HG03095 (cell line): ENCODE measurements around the gene CLBA1.
"Not testable (repeated sequence)": the region's sequence is repeated elsewhere in the genome, so short reads cannot be mapped to it uniquely, and the experiment has no call there.

Experiments used
- ATAC-seq: cut with Tn5 transposase; IDR thresholded peaks from one replicate; pipeline ENCODE4 v1.9.1; 2021; ENCODE audit warnings: moderate library complexity; ENCODE audit not compliant: unreplicated experiment

CLBA1 gene

DNA sequence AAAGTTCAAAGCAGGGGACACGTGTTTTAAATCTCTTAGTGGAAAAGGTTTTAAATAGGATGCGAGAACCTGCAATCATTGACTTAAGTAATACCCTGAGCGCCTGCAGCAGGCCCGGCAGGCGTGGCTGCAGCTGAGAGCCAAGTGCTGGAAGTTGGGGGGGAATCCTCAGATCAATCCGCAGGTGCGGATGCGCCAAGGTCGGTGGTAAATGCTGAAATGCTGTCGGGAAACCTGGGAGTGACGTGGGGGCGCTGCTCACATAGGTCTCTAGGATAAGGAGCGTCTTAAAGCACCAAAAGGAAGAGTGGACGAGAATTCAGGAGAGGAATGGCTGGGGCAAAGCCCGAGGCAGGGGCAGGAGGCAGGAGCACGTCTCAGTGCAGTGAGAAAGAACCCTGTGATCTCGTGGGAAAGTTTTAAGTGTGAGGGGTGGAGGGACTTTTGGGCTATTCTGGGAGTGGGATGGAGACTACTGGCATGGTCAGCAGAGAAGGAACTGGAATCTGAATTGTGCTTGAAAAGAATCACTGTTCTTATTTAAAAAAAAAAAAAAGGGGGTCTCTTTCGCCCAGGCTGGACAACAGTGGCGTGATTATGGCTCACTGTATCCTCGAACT is 36.2 kb downstream of the CLBA1 start:
- ATAC-seq, result no peak

DNA sequence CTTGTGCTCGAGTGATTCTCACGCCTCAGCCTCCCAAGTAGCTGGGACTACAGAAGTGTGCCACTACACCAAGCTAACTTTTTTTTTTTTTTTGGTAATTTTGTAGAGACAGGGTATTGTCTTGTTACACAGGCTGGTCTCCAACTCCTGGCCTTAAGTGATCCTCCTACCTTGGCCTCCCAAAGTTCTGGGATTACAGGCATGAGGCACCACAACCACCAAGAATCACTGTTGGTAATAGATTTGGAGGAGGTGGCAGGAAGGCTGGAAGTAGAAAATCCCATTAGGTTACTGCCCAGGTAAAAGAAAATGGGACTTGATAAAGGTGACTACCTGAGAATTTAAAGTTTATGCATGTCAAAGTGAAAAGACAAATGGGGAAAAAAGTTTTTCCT is 36.7 kb downstream of the CLBA1 start:
- ATAC-seq, result no peak

DNA sequence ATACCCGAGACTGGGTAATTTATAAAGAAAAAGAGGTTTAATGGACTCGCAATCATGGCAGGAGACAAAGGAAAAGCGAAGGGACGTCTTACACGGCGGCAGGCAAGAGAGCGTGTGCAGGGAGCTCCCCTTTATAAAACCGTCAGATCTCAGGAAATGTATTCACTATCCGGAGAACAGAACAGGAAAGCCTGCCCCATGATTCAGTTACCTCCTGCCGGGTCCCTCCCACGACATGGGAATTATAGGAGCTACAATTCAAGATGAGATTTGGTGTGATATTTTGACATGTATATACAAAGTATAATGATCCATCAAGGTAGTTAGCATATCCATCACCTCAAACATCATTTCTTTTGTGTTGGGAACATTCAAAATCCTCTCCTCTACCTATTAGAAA is 37.6 kb downstream of the CLBA1 start:
- no peak for ATAC-seq

DNA sequence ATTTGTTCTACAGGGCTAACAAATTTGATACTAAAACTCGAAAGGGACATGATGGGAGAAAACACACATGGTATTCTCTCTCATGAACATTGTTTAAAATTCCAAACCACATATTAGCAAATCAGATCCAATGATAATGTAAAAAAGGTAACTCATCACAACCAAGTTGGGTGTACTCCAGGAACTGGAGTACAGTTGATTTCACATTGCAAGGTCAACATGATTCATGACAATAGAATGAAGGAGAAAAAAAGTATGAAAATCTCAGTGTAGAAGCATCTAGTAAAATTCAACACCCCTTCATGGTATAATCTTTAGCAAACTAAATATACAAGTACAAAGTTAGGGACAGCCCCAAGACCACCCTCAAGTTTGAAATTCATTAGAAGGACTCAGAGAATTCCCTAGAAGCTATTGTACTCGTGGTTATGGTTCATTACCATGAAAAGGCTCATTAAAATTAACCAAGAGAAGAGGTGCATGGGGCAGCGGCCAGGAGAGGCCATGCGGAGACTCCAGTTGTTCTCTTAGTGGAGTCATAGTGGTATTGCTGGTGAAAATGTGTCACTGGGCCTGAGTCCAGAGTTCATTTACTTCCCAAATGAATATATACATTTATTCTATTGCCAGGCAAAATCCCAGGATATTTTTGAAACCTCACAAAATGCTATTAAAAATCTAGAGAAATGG is 38.3 kb downstream of the CLBA1 start:
- ATAC-seq, result no peak

DNA sequence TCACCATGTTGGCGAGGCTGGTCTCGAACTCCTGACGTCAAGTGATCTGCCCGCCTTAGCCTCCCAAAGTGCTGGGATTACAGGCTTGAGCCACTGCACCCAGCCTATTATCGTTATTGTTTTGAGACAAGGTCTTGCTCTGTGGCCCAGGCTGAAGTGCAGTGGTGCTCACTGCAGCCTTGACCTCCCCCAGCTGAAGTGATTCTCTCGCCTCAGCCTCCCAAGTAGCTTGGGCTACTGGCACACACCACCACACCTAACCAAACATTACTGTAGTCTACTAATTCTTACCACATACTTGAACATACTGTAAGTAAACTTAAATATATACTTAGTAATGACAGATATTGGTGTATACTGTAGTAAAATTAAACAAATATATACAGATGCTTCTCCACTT is 39.8 kb downstream of the CLBA1 start:
- no peak for ATAC-seq

DNA sequence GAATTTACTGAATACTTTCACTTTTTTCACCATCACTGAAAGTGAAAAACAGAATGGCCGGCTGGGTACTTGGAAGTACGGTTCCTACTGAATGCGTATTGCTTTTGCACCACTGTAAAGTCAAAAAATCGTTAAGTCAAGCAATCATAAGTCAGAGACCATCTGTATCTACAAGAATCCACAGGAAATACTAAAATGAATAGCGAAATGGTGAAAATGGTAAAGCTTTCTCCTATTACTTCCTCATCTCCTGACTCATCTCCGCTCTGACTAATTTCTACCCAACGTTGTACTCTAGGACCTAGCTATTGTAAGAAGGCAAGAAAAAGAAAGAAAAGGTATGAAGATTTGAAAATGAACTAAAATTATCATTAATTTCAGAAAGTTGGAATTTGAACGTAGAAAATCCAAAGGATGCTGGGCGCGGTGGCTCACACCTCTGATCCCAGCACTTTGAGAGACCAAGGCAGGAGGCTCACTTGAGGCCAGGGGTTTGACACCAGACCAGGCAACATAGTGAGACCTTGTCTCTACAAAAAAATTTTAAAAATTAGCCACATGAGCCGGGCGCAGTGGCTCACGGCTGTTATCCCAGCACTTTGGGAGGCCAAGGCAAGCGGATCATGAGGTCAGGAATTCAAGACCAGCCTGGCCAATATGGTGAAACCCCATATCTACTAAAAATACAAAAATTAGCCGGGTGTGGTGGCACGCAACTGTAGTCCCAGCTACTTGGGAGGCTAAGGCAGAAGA is 40.6 kb downstream of the CLBA1 start:
- ATAC-seq, result no peak

DNA sequence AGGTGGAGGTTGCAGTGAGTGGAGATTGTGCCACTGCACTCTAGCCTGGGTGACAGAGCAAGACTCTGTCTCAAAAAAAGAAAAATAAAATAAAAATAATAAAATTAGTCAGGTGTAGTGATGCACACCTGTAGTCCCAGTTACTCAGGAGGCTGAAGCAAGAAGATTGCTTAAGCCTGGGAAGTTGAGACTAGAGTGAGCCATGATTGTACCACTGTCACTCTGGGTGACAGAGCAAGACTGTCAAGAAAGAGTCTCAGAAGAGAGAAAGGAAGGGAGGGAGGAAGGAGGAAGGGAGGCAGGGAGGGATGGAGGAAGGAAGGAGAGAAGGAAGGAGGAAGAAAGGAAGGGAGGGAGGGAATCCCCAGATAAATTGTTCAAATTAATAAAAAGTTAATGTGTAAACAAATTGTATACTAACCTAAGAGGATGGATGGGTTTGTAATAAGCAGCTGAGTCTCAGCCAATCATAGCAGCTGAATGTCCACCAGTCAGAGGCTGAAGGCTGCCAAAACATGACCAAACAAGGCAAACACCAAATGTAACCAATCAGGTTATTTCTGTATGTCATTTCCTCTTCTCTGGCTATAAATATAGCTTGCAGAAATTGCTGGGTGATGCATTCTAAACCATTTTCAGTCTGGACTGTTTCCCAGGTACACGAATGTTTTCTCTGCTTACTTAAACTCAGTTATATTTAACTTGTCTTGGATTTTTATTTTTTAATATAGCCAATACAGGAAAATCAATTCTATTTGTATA is 41.4 kb downstream of the CLBA1 start:
- ATAC-seq, result no peak

DNA sequence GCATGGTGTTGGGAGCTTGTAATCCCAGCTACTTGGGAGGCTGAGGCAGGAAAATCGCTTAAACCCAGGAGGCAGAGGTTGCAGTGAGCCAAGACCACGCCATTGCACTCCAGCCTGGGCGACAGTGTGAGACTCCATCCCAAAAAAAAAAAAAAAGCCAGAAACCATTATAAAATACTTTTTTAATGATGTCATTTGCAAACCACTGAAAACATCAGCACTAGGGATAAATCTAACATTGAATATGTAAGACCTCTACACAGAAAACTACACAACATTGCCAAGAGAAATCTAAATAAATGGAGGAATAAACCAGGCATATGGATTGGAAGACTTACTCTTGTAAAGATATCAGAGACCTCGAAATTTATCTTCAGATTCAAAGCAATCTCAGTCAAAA is 42.1 kb downstream of the CLBA1 start:
- not testable (repeated sequence) for ATAC-seq

DNA sequence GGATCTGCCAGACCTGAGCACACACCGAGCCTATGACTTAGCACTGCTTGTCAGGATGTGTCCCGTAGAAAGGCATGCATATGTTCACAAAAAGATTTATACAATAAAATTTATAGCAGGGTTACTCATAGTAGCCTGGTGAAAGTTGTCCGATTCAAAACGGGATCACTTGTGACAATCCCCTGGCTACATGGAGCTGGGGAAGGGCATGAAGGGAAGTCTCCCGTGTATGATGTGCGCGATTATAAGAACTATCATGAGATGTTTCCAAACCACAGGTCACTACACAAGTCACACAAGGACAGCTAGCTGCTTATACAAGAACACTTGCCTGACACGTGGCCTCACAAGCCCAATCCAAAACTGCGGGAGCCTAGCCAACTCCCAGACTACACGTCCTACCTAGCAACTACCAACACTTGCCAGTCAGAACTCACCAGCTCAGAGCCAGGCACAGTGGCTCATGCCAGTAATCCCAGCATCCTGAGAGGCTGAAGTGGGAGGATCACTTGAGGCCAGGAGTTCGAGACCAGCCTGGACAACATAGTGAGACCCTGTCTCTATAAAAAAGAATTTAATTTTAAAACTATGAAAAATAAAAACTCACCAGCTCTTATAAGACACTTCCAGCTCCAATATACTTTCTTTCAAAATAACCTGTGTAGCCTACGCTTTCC is 42.8 kb downstream of the CLBA1 start:
- ATAC-seq, result no peak

DNA sequence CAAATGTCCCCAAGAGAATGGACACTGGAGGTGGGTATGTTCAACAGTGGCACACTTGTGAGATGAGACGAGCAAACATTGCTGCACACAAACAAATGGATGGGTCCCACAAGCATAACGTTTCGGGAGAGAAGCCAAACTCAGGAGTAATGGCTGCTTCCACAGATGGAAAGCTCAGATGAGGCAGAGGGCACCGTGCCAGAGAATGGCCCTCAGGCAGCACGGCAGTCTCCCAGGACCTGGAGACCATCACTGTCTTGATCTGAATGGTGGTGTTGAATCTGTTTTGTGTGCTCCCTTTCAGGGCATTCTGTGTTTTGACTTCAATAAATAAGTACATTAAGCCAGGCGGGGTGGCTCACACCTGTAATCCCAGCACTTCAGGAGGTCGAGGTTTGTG is 43.8 kb downstream of the CLBA1 start:
- ATAC-seq, result no peak

DNA sequence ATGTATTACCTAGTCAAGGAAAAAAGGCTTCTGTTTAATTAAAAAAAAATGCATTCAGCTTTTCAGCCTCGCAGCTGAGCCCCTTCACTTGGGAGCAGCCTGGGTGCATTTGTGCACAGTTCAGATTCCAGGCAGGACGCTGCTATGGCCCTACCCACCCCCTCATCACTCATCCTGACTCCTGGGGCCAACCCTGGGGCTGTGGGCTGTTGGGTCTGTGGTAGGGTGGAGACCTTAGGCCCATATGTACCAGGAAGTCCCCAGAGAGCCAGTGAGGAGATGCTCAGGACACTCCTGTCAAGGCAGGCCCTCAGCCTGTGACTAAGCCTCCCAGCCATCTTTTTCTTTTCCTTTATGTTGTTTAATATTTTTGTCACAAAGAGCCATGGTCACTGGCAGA is 44.6 kb downstream of the CLBA1 start:
- no peak for ATAC-seq

DNA sequence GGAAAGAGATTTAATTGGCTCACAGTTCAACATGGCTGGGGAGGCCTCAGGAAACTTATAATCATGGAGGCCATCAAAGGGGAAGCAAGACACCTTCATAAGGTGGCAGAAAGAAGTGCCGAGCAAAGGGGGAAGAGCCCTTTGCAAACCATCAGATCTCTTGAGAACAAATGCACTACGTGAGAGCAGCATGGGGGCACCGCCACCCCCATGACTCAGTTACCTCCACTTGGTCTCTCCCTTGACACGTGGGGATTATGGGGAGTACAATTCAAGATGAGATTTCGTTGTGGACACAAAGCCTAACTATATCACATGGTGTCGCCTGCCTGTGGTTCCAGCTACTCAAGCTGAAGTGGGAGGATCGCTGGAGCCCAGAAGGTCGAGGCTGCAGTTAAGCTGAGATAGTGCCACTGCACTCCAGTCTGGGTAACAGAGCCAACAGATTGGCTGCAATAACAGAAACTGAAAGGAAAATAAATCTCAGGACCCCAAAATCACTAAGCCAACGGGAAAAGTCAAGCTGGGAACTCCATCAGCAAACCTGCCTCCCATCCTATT is 45.3 kb downstream of the CLBA1 start:
- ATAC-seq, result no peak

DNA sequence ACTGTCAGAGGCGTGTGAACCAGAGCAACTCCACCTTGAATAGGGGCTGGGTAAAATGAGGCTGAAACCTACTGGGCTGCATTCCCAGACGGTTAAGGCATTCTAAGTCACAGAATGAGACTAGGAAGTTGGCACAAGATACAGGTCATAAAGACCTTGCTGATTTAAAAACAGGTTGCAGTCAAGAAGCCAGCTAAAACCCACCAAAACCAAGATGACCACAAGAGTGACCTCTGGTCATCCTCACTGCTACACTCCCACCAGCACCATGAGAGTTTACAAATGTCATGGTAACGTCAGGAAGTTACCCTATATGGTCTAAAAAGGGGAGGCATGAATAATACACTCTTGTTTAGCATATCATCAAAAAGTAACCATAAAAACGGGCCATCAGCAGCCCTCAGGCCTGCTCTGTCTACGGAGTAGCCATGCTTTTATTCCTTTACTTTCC is 46.9 kb downstream of the CLBA1 start:
- ATAC-seq, result not testable (repeated sequence)

DNA sequence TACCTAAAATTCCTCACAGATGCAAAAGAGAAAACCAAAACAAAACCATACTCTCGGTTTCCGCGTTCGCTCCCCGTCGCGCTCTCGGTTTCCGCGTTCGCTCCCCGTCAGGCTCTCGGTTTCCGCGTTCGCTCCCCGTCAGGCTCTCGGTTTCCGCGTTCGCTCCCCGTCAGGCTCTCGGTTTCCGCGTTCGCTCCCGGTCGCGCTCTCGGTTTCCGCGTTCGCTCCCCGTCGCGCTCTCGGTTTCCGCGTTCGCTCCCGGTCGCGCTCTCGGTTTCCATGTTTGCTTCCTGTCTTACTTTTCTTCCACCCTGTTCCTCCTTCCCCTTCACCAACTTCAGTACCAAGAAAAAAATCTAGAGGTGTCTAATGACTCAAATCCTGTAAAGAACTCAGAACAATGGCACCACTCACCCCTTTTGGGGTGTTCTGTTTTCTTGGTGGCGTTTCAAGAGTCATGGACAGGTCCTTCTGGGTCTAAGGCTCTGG is 47.9 kb downstream of the CLBA1 start:
- ATAC-seq, result not testable (repeated sequence)

DNA sequence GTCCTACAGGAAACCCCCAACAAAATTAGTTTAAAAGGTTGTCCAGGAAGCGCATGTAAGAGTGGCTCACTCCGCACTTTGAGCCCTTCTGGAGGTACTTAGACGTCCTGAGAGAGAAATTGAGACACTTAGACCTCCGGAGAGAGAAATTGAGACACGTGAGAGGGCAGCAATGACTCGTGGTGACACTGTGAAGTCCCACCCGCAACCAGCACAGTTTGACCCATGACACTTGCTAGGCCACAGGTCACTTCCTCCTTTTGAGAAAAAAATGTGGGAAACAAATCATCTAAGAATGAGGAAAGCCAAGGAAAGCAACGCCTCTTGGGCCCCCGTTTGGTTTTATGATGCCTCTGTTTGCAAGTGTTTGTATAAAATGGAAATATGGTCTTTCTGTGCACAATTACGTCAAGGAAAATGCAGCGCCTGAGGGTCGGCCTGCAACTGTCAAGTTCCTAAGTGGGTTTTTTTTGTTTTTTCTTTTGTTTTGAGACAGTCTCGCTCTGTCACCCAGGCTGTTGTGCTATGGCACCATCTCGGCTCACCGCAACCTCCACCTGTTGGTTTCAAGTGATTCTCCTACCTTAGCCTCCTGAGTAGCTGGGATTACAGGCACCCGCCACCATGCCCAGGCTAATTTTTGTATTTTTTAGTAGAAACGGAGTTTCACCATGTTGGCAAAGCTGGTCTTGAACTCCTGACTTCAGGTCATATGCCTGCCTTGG is 48.9 kb downstream of the CLBA1 start:
- ATAC-seq, result no peak

DNA sequence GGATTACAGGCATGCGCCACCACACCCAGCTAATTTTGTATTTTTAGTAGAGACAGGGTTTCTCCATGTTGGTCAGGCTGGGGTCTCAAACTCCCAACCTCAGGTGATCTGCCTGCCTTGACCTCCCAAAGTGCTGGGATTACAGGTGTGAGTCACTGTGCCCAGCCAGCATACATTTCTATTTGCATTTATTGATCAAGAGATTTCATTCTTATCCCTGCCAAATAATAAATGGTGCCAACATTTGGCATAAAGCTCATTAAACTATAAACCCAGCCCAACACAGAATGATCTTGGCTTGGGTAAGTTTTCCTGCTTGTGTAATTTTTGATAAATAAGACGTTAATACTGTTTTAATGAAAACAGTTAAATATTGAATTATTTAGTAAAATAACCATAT is 50.0 kb downstream of the CLBA1 start:
- not testable (repeated sequence) for ATAC-seq

DNA sequence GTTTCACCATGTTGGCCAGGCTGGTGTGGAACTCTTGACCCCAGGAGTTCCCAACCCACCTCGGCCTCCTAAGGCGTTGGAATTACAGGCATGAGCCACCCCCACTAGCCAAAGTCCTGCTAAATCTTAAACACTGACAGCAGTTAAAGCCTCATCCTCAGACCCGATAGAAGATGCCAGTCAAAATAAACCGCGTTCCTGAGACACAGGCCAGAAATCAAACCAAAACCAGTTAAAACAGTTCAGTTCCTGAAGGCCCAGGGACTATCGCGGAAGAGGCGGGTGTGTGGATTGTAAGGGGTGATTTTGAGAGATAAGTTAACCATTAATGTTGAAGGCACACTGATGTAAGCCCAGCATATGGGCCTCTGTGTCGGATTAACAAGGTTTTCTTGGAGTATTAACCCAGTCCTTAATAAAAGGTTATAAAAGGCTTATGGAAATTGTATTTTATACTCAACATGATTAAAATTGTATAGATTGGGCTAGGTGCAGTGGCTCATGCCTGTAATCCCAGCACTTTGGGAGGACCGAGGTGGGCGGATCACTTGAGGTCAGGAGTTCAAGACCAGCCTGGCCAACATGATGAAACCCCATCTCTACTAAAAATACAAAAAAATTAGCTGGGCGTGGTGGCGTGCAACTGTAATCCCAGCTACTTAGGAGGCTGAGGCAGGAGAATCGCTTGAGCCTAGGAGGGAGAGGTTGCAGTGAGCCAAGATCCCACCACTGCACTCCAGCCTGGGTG is 54.0 kb downstream of the CLBA1 start:
- no peak for ATAC-seq

DNA sequence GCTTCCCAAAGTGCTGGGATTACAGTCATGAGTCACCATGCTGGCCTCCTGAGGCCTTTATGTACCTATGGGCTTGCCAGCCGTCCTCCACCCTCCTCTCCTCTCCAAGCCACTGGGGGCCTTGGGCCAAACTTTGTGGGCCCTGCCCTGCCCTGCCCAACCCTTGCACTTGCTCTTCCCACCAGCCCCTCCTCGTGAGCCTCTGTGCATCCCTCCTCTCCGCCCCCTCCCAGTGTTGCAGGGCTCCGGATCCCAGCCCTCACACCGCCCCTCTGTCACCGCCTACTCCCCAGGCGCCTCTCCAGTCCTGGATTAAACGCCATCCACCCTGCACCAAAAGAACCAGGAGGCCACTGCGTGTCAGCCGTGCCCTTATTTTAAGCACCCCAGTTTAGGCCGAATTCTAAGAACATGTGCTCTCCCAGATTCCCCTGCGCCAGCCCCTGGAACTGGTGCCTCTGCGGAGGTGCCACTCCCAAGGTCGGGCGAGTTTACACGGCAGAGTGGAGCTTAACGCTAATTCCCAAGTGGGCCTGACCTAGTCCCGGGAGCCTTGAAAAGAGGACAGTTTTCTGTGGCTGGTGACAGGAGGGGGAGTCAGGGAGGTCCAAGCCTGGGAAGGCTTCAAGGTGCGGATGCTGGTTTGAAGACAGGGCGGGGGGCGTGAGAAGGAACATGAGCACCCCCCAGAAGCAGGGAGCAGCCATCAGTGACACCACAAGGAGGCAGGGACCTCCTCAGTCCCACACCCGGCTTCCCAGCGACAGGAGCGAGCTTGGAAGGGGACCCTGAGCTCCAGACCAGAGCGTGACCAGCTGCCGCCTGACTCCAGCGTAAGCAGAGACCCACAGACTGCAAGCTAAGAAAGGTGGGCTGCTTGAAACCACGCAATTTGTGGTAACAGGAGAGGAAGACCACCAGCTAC is 56.5 kb downstream of the CLBA1 start:
- ATAC-seq, result no peak
